ENCODE measurements around the gene ARID3B. TPM values are rescaled to one million over a fixed set of nuclear protein-coding genes. Genes with fewer than 3 reads are reported as not detected.

The ARID3B gene
- polyA plus RNA-seq, 2 of the 4 experiments (the other 2 are of a cell fraction) = 2.3 TPM

DNA sequence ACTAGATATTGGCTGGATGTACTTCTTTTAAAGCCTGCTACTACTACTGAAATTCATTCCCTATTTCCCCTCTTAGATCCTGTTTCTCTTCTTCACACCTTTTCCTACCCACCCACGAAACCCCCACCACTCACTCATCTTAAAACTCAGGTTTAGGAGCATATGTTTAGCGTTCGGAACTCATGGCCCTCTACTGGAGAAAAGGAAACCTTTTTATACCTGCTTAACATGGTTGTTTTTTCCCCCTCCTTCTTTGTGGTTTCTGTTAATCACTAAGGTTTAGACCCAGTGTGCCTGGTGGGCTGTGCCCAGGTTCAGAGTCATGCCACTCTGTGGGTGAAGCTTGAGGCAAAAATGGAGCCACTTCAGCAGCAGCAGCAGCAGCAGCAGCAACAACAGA, 2.6 kb downstream of the ARID3B start:
- ChIA-PET CTCF (interaction anchor here (1.5 to 2.2 kb wide), 2 partner anchors 75 to 89 kb away, joined by 4 to 7 read pairs; no protein-coding TSS in a partner anchor), POLR2A (no interaction called here)
- WGBS (ENCODE audit: missing lambda C conversion rate) = 62% methylated on average over 3 of the region's 3 CpGs
- Histone ChIP-seq H3K4me1 (peaks cover 30% of the 10 kb centered on the region), H3K4me2 (no peak overlapping the region), H3K9me3 (no peaks in the 10 kb centered on the region), H3K4me3 (no peak overlapping the region), H3K27ac (no peak overlapping the region)
- no peak for TF ChIP-seq ESRRA (IDR thresholded peaks at IDR 0.05; ENCODE audit: borderline replicate concordance, low read length)
- no peak for TF ChIP-seq CBX2 (IDR thresholded peaks at IDR 0.05; ENCODE audit: borderline replicate concordance, low read depth)
- TF ChIP-seq EP300 (IDR thresholded peaks at IDR 0.05) = no peak
- TF ChIP-seq RCOR1 (IDR thresholded peaks at IDR 0.05; ENCODE audit: low read depth, low read length) = no peak
- TF ChIP-seq SREBF2 (IDR thresholded peaks at IDR 0.05) = no peak
- no peak for DNase-seq (ENCODE audit: low read depth in 1 of 2, low spot score in 1 of 2)
- FAIRE-seq = no peak
- no peak for ATAC-seq

DNA sequence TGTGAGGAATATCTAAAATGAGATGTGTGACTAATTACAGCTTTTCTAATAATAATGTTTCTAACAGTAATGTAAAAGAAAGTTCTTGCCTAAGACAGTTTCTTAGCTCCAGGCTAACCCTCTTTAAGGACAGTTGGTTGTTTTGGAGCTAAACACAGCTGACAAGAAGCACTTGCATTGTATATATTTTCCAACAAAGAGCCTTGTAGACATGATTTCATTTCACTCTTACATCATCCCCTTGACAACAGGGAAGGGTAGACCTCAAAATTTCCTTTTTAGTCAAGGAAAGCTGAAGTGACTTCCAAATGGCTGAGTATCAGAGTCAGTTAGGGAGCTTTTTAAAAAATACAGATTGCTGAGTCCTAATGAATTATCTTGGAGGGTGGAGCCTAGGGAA, 4.1 kb downstream of the ARID3B start:
- Histone ChIP-seq H3K4me1 (peaks cover 27% of the 10 kb centered on the region), H3K4me3 (no peak overlapping the region), H3K9me3 (no peaks in the 10 kb centered on the region), H3K27ac (no peak overlapping the region), H3K4me2 (no peak overlapping the region; the same call in 2 of the 3 replicates)
- FAIRE-seq (no peak), ATAC-seq (no peak), DNase-seq (ENCODE audit: low read depth in 1 of 2, low spot score in 1 of 2) (no peak)
- TF ChIP-seq HEYL (CRISPR knock-in tag; IDR thresholded peaks at IDR 0.05) (no peak), PHF8 (IDR thresholded peaks at IDR 0.05; ENCODE audit: borderline replicate concordance, low read depth) (no peak), KDM1A (IDR thresholded peaks at IDR 0.05; ENCODE audit: low read depth) (no peak), FOSL2 (IDR thresholded peaks at IDR 0.05) (no peak), FOSL2 (CRISPR knock-in tag; IDR thresholded peaks at IDR 0.05) (no peak), GATA3 (IDR thresholded peaks at IDR 0.05; ENCODE audit: borderline replicate concordance) (no peak), ZC3H11A (IDR thresholded peaks at IDR 0.05) (no peak), KDM5A (IDR thresholded peaks at IDR 0.05) (no peak)
- TF ChIP-seq, protein P1, sequence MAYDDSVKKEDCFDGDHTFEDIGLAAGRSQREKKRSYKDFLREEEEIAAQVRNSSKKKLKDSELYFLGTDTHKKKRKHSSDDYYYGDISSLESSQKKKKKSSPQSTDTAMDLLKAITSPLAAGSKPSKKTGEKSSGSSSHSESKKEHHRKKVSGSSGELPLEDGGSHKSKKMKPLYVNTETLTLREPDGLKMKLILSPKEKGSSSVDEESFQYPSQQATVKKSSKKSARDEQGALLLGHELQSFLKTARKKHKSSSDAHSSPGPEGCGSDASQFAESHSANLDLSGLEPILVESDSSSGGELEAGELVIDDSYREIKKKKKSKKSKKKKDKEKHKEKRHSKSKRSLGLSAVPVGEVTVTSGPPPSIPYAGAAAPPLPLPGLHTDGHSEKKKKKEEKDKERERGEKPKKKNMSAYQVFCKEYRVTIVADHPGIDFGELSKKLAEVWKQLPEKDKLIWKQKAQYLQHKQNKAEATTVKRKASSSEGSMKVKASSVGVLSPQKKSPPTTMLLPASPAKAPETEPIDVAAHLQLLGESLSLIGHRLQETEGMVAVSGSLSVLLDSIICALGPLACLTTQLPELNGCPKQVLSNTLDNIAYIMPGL (CRISPR knock-in tag; IDR thresholded peaks at IDR 0.05; ENCODE audit: borderline replicate concordance) = no peak
- TF ChIP-seq, protein P2, sequence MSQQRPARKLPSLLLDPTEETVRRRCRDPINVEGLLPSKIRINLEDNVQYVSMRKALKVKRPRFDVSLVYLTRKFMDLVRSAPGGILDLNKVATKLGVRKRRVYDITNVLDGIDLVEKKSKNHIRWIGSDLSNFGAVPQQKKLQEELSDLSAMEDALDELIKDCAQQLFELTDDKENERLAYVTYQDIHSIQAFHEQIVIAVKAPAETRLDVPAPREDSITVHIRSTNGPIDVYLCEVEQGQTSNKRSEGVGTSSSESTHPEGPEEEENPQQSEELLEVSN (IDR thresholded peaks at IDR 0.05; ENCODE audit: borderline replicate concordance, low read depth) = no peak
- TF ChIP-seq, protein P3, sequence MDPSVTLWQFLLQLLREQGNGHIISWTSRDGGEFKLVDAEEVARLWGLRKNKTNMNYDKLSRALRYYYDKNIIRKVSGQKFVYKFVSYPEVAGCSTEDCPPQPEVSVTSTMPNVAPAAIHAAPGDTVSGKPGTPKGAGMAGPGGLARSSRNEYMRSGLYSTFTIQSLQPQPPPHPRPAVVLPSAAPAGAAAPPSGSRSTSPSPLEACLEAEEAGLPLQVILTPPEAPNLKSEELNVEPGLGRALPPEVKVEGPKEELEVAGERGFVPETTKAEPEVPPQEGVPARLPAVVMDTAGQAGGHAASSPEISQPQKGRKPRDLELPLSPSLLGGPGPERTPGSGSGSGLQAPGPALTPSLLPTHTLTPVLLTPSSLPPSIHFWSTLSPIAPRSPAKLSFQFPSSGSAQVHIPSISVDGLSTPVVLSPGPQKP (IDR thresholded peaks at IDR 0.05; ENCODE audit: low read depth, low read length) = no peak
- POLR2A ChIA-PET = no interaction called here
- CTCF ChIA-PET = interaction anchor here (0.9 to 2.4 kb wide), 7 partner anchors 15 to 224 kb away, joined by 3 to 7 read pairs (median 4); no protein-coding TSS in a partner anchor

DNA sequence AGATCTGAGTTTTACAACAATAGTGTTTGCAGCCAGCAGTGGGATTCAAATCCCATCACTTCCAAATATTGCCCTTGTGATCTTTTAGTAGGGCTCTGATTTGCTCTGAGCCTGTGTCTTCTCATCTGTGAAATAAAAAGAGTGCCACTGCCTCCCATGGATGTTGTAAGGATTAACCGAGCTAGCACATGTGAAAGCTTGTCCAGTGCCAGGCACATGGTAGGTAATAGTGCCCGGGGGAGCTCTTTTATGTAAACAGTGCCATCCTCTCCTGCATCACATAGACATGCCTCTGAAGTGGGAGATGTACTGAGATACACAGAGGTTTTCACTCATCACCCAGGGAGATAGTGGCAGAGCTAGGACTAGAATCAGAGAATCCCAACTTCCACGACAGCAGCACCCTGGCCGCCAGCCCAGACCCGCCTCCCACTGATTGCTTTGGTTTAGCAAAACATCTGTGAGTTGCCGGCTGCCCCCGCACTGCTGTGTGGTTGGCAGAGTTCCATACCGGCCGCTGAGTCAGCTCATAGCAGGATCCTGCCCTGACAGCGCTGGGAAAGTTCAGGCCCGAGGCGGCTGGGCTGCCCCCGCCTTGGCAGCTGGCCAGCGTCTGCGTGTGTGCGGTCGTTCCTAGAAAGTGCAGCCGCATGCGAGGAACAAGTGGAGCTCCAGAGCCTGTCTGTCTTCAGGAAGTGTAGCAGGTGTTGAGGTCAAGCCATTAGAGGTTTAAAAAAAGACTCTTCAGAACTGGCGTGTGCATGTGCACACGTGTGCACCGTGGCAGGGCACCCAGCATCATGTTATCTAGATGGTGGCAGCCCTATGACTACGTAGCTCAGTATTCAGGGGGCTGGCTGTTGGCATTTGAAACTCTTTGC, 5.0 kb downstream of the ARID3B start:
- Histone ChIP-seq H3K4me3 (no peak overlapping the region), H3K9me3 (no peaks in the 10 kb centered on the region), H3K4me2 (peak overlapping the region; percentile 65), H3K4me1 (peaks cover 27% of the 10 kb centered on the region), H3K27ac (no peak overlapping the region)
- TF ChIP-seq, protein P4, sequence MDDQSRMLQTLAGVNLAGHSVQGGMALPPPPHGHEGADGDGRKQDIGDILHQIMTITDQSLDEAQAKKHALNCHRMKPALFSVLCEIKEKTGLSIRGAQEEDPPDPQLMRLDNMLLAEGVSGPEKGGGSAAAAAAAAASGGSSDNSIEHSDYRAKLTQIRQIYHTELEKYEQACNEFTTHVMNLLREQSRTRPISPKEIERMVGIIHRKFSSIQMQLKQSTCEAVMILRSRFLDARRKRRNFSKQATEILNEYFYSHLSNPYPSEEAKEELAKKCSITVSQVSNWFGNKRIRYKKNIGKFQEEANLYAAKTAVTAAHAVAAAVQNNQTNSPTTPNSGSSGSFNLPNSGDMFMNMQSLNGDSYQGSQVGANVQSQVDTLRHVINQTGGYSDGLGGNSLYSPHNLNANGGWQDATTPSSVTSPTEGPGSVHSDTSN (IDR thresholded peaks at IDR 0.05) = peak; percentile 48; the same call in 1 of the 2 replicates
- TF ChIP-seq, protein P5, sequence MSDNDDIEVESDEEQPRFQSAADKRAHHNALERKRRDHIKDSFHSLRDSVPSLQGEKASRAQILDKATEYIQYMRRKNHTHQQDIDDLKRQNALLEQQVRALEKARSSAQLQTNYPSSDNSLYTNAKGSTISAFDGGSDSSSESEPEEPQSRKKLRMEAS (IDR thresholded peaks at IDR 0.05) = peak; percentile 68
- TF ChIP-seq JUN (IDR thresholded peaks at IDR 0.05) (peak in 1 of 2 experiments; percentile 80; a peak in 3 of 5 replicates), JUNB (IDR thresholded peaks at IDR 0.05) (peak; percentile 48), GATA3 (IDR thresholded peaks at IDR 0.05; ENCODE audit: borderline replicate concordance) (peak; percentile 70; the same call in 1 of the 2 replicates), KDM1A (IDR thresholded peaks at IDR 0.05; ENCODE audit: low read depth) (no peak), CEBPB (IDR thresholded peaks at IDR 0.05) (peak in 1 of 2 experiments; percentile 29; a peak in 1 of 4 replicates), FOSL2 (IDR thresholded peaks at IDR 0.05) (peak; percentile 54), FOSL2 (CRISPR knock-in tag; IDR thresholded peaks at IDR 0.05) (peak; percentile 61), SMC3 (IDR thresholded peaks at IDR 0.05) (no peak), EP300 (IDR thresholded peaks at IDR 0.05) (peak in 1 of 2 experiments; percentile 41; a peak in 1 of 5 replicates), HOXB13 (CRISPR knock-in tag; IDR thresholded peaks at IDR 0.05; ENCODE audit: low read depth) (no peak), MAFK (IDR thresholded peaks at IDR 0.05; ENCODE audit: partially characterized antibody) (peak; percentile 91), CBX2 (IDR thresholded peaks at IDR 0.05; ENCODE audit: borderline replicate concordance, low read depth) (no peak)
- TF ChIP-seq, protein P2 (IDR thresholded peaks at IDR 0.05; ENCODE audit: borderline replicate concordance, low read depth) = peak; percentile 22; the same call in 1 of the 2 replicates
- peak; percentile 85 to 86 for ATAC-seq
- WGBS (ENCODE audit: missing lambda C conversion rate) = 15% methylated on average over 22 of the region's 23 CpGs
- DNase-seq (ENCODE audit: low read depth in 1 of 2, low spot score in 1 of 2) = peak; percentile 65 to 87
- ChIA-PET POLR2A (interaction anchor here (1.0 to 1.6 kb wide), 3 partner anchors 52 to 411 kb away, joined by 3 to 6 read pairs (median 5); partner anchors contain the start of genes RPP25 and UBL7), CTCF (interaction anchor here (0.9 to 2.4 kb wide), 8 partner anchors 16 to 223 kb away, joined by 3 to 7 read pairs (median 4); no protein-coding TSS in a partner anchor)
- no peak for FAIRE-seq

All from A549 (cell line).